Measurements from ENCODE around the gene DCAF8. TPM values are rescaled to one million over a fixed set of nuclear protein-coding genes. Genes with fewer than 3 reads are reported as not detected.

Gene DCAF8
- total and polyA plus RNA-seq, 2 experiments from 2014 or later: 151 to 210 TPM

- TF ChIP-seq CTCF (IDR thresholded peaks at IDR 0.05; ENCODE audit: low read depth, low read length): no peak
- Histone ChIP-seq H3K27ac (peak overlapping the region; percentile 89), H3K27me3 (no peaks in the 10 kb centered on the region), H3K4me1 (ENCODE audit: low read depth) (peaks cover 33% of the 10 kb centered on the region), H3K36me3 (peaks cover 56% of the 10 kb centered on the region), H3K4me3 (no peak overlapping the region), H3K9me3 (ENCODE audit: low read depth) (no peaks in the 10 kb centered on the region)
- no peak for DNase-seq (ENCODE audit: low read depth in 1 of 2, low spot score in 1 of 2)
Measured at GRCh38 chr1:160217481-160218051, 44.8 kb downstream of the DCAF8 start.

- H3K9me3 ChIP-seq (ENCODE audit: low read depth): no peaks in the 10 kb centered on the region
- peak overlapping the region; percentile 89 for H3K27ac ChIP-seq
- no peak for DNase-seq (ENCODE audit: low read depth in 1 of 2, low spot score in 1 of 2)
- no peak for TF ChIP-seq CTCF (IDR thresholded peaks at IDR 0.05; ENCODE audit: low read depth, low read length)
- H3K4me3 ChIP-seq: no peak overlapping the region
- no peaks in the 10 kb centered on the region for H3K27me3 ChIP-seq
- H3K4me1 ChIP-seq (ENCODE audit: low read depth): peaks cover 41% of the 10 kb centered on the region
- H3K36me3 ChIP-seq: peaks cover 57% of the 10 kb centered on the region
Measured at GRCh38 chr1:160216301-160216700, 46.0 kb downstream of the DCAF8 start.

- TF ChIP-seq CTCF (IDR thresholded peaks at IDR 0.05; ENCODE audit: low read depth, low read length): no peak
- H3K4me1 ChIP-seq (ENCODE audit: low read depth): peaks cover 49% of the 10 kb centered on the region
- peak overlapping the region; percentile 89 for H3K27ac ChIP-seq
- H3K27me3 ChIP-seq: no peaks in the 10 kb centered on the region
- no peak for DNase-seq (ENCODE audit: low read depth in 1 of 2, low spot score in 1 of 2)
- peaks cover 55% of the 10 kb centered on the region for H3K36me3 ChIP-seq
- H3K9me3 ChIP-seq (ENCODE audit: low read depth): no peaks in the 10 kb centered on the region
- no peak overlapping the region for H3K4me3 ChIP-seq
Measured at GRCh38 chr1:160214481-160215140, 47.7 kb downstream of the DCAF8 start.

- Histone ChIP-seq H3K4me1 (ENCODE audit: low read depth) (peaks cover 68% of the 10 kb centered on the region), H3K4me3 (no peak overlapping the region), H3K27ac (peak overlapping the region; percentile 67), H3K27me3 (no peaks in the 10 kb centered on the region), H3K9me3 (ENCODE audit: low read depth) (no peaks in the 10 kb centered on the region), H3K36me3 (peaks cover 32% of the 10 kb centered on the region)
- DNase-seq (ENCODE audit: low read depth in 1 of 2, low spot score in 1 of 2): no peak
- TF ChIP-seq CTCF (IDR thresholded peaks at IDR 0.05; ENCODE audit: low read depth, low read length): no peak
Measured at GRCh38 chr1:160211046-160211790, 51.1 kb downstream of the DCAF8 start.

DNA sequence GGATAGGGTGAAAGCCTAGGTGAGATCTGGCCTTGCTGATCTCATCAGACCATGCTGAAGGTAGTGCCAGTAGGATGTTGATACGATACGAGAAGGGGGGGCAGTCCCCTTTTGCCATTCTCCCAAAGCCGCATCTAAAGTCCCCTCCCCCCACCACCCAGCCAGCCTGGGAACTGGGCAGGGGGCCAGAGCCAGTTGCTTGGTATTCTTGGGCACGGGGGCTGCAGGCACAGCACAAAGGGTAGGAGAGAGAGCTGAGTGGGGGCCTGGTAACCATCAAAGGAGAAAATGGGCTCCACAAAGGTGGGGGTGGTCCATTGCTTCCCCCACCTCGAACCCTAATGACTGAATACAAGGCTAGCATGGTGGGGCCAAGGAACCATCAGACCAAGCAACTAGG, 51.8 kb downstream of the DCAF8 start:
- H3K36me3 ChIP-seq: peaks cover 32% of the 10 kb centered on the region
- H3K4me3 ChIP-seq: no peak overlapping the region
- H3K9me3 ChIP-seq (ENCODE audit: low read depth): no peaks in the 10 kb centered on the region
- H3K27me3 ChIP-seq: no peaks in the 10 kb centered on the region
- DNase-seq (ENCODE audit: low read depth in 1 of 2, low spot score in 1 of 2): no peak
- peak overlapping the region; percentile 67 for H3K27ac ChIP-seq
- peaks cover 64% of the 10 kb centered on the region for H3K4me1 ChIP-seq (ENCODE audit: low read depth)
- TF ChIP-seq CTCF (IDR thresholded peaks at IDR 0.05; ENCODE audit: low read depth, low read length): no peak

Measured in cardiac muscle cell (in vitro differentiated cells and primary cell).